K562 treated with DMSO at 1 percent for 48 hours (cell line): ENCODE results near the gene TEX51. TPM values are rescaled to one million over a fixed set of nuclear protein-coding genes. Genes with fewer than 3 reads are reported as not detected.

ENCODE experiments used
- total RNA-seq: library from RNA; unstranded; fragments of 300-600 nt; gene quantifications from 2 replicates; pipeline ENCODE4 v1.2.3, GENCODE V29; 2022; ENCODE audit warnings: low replicate concordance; ENCODE audit errors: extremely low read depth

Gene TEX51
- total RNA-seq: not detected in 2 replicates

GRCh38 chr2:126898636-126899035, at the start of gene TEX51:
TEX51 (plus strand) TSS chr2:126898890; CDS start chr2:126898919, 29 bp downstream.

Other genes with a start within 250 kb of the TEX51 start
- not detected in 2 replicates for gene GYPC, start 242.7 kb upstream of the TEX51 start, total RNA-seq
- gene BIN1, start 208.3 kb downstream of the TEX51 start, total RNA-seq: not detected in 2 replicates